ENCODE results near the gene TMEM163.
"Not testable (repeated sequence)": the region's sequence is repeated elsewhere in the genome, so short reads cannot be mapped to it uniquely, and the experiment has no call there.

The TMEM163 gene

DNA sequence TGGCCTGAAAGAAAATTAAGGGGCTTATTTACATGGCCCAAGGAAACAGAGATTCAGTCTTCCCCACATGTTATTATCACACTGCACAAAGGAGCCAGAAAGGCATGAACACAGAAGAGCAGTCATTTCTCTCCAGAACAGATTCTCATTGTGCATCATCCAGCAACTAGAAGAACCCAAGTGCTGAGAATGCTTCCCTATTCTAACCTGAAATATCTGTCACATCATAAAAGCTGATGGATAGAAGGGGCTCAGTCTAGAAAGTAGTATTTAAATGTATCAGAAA is 145.8 kb downstream of the TMEM163 start:
- DNase-seq: no peak

- no peak for DNase-seq
Observed at GRCh38 chr2:134572314-134573084, 146.3 kb downstream of the TMEM163 start.

DNA sequence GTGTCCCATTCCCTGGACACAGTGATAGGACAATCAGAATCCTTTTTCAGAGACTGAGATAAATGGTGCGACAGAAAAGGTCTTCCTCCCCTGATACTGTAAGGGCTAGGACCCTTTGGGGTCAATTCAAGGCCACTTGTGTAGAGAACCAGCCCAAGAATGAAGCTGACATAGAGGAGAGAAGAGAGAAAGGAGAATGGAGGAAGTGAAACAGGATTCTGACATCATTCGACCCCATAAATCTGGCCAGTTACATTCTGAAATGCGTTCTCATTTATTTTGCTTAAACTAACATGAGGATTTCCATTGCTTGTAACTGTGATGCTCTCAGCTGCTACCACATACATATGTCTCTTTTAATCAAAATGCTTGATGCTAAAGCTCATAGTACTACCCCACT is 148.1 kb downstream of the TMEM163 start:
- no peak for DNase-seq

DNA sequence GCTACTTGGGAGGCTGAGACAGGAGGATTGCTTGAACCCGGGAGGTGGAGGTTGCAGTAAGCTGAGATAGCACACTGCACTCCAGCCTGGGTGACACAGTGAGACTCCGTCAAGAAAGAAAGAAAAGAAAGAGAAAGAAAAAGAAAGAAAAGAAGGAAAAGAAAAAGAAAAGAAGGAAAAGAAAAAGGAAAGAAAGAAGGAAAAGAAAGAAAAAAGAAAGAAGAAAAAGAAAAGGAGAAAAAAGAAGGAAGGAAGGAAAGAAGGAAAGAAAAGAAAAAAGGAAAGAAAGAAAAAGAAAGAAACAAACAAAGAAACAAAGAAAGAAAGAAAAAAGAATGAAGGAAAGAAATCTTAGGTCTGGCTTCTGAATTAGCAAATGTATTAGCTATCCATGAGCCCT is 150.4 kb downstream of the TMEM163 start:
- DNase-seq: no peak

GRCh38 chr2:134567666-134568065 is 151.1 kb downstream of the TMEM163 start:
- DNase-seq: no peak

GRCh38 chr2:134564955-134565354 is 153.8 kb downstream of the TMEM163 start:
- DNase-seq: not testable (repeated sequence)

DNA sequence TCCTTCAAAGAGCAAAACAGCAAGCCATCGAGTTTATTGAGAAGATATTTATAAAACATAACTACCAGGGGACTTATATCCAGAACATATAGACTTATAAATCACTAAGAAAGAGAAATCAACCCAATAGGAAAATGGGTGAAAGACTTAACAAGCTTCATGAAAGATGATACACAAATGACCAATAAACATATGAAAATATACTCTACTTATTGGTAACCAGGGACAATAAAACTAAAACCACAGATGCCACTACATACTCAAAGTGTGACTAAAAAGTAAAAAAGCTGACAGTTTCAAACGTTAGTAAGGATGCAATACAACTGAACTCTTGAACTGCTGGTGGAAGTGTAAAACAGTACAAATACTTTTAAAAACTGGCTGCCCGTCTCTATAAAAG is 154.3 kb downstream of the TMEM163 start:
- DNase-seq: no peak

DNA sequence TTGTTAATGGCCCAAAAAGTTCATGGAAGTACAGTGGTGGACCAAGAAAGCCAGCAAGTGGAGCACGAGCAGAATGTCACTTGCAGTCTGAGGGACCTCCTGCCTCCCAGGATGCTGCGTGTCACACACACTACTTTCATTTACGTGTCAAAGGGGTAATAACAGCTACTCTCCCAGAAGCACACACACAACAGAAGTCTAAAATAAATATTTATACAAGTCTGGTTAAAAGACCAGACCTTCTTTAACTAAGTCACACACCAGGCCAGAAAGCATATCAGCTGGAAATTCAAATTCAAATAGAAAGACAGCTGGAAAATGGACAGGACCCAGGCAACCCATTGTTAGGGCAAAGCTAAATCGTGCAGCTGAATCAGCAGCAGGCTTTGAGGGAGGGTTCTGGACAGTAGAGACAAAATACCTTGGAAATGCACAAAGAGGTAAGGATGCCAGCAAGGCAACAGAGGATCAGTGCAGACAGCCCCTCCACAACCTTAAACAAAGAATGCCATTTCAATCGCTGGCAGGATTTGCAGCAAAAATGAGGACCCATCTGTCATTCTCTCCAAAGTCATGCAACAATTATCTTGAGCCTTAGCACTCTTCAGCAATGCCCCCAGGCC is 160.5 kb downstream of the TMEM163 start:
- DNase-seq: no peak

- DNase-seq: no peak
Observed at GRCh38 chr2:134555411-134555810, 163.4 kb downstream of the TMEM163 start.

- DNase-seq: no peak
Observed at GRCh38 chr2:134553657-134554056, 165.1 kb downstream of the TMEM163 start.

DNA sequence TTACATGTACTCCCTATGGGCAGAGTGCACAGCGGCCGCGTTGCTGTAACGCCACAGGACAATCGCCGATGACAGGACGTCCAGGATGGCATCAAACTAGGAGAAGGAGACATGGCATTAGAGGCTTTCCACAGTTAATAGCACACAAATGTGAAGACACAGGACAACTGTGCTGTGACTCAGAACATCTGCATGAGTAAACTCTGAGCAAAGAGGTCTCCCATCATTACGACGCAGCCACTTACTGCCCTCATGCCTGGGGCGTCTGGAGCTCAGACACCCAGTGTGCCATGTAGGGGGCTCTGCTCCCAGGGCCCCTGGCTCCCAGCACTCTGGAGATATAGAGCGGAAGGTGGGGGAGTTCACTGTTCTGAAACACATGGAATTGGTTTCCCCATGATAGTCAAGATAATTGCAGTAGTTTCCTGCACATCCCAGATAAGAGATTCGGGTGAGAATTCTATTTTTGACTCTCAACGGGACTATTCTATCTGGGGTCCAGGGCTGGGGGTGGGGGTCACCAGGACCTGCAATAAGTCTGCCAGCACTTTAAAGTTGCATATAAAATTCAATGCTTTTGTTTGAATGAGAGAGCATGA is 168.1 kb downstream of the TMEM163 start:
- no peak for DNase-seq

DNA sequence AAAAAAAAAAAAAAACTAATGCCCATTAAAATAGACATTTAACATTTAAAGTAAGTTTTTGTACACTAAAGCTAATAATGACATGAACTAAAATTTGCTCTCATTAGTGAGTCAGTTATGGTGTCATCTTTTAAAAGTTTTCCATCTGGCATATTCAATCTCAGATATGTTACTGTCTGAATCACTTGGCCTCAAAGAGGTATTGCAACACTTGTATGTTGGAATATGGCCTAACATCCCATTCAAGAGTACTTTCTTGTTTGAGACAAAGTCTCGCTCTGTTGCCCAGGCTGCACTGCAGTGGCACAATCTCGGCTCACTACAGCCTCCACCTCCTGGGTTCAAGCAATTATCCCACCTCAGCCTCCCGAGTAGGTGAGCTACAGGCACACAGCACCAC is 169.7 kb downstream of the TMEM163 start:
- DNase-seq: no peak

DNA sequence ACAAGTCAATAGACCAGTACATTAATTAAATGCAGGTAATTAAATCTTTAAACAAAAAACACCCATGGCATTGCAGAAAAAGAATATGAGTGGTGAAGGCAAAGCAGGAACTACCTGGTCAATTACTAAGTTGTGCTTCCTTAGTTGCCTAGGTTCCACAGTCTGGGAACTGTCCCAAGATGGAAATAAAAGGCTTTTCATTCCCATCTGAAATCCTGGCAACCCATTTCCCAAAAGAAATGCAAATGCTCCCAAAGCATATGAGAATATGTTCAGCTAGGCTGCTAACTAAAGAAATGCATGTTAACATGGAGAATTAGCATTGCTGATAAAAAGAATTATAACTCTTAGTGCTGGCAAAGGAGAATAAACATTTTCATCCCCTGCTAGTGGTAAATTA is 177.8 kb downstream of the TMEM163 start:
- no peak for DNase-seq

DNA sequence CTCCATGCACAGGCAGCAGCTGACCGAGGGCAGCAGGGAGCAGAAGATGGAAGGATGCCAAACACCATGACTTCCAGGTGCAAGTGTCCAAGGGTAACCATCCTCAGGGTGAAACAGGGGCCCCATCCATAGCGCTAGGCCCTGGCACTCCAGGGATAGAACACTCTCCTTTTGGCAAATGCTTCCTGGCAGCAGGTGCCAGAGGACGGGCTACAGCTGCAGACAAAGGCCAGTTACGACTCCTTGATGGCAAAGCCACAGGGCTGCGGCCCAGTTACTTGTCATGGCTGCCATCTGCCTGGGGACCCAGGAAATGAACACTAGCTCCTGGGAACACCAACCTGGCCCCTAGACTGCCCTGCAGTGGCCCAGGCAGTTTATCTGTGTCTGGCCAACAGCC is 178.8 kb downstream of the TMEM163 start:
- DNase-seq: no peak

- no peak for DNase-seq
Observed at GRCh38 chr2:134537702-134538101, 181.1 kb downstream of the TMEM163 start.

DNA sequence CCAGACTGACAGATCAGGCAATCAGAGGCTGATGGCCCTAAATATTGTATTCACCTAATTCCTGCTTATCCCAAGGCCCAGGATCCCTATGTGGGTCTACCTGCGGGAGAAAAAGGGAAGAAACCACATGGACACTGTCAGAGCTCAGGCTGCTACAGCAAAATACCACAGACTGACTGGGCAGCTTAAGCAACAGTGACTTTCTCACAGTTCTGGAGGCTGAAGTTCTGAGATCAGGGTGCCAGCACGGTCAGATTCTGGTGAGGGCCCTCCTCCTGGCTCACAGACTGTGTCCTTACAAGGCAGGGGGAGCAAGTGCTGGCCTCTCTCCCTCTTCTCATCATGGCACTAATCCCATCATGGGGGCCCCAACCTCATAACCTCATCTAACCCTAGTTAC is 181.7 kb downstream of the TMEM163 start:
- no peak for DNase-seq

DNA sequence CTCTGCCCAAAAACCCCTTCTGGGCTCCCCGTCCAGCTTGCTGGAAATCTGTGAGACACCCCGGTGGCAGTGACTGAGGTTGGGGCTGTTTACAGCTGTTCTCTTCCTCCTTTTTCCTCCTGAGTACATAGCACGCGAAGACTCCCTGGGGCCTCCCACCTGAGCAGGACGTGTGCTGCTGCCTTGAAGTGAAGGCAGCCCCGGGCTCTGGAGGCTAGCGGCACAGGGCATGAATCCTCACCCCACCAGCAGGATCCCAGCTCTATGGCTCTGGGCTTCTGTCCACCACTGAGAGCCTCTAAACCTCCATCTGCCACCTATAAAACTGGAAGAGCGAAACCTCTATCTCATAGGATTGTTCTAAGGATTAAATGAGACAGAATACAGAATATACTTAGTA is 182.5 kb downstream of the TMEM163 start:
- no peak for DNase-seq

- DNase-seq: no peak
Observed at GRCh38 chr2:134532537-134532936, 186.3 kb downstream of the TMEM163 start.

GRCh38 chr2:134527381-134527780 is 191.4 kb downstream of the TMEM163 start:
- DNase-seq: no peak

DNA sequence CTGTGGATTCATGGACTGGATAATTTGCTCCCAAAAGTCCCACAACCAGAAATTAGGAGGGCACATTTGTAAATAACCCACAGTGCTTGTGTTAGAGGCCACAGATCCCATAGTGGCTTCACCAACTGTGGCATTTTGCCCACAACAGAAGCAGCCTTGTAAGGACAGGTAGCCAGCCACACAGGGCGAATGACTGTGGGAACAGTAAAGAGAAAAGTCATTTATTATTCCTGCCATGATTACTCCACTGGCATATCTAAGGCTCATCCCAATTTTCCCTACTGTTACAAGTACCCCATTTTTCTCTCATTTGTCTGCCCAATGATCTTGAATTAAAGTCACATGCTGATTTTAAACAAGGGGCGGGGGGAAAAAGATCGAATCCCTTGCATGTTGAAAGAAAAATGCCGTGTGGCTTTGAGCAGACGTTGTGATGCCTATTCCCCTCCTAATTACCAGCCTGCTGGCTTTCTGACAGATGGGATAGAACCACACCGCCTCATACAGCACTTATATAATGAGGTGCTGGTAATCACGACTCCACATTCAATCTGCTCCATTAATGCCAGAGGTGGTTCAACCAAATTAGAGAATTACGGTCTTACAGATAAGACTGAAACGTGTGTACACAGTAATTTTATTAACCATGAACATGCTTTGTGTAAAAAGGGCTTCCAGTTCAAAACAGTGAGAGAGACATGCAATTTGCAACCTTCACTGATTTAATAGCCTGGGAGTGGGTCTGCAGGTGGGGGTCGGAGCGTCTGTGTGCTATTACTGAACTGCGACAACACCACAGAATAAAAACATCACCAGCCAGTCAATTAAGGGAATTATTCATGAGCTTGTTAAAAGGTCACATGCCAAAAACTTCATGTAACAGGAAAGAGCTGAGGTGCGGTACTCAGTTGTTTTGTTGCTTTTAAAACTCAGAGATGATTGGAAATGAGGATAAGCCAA is 196.0 kb downstream of the TMEM163 start:
- DNase-seq: no peak

- DNase-seq: no peak
Observed at GRCh38 chr2:134518101-134518500, 200.7 kb downstream of the TMEM163 start.

DNA sequence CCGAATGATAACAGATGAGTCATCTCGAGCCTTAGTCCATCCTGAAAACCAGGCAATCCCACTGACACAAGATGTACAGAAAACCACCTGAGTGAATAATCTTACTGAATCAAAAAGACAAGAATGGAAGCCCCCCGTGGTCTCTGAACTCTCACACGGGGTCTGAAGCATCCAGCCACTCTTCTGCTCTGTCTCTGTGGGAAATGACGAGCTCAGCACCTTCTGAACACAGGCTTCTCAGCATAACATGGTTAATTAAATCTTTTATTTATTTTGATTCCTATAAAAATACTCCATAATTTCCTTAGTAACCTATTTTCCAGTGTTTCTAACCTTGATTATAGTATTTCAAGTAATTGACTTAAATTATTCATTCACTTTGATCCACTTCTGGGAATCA is 203.7 kb downstream of the TMEM163 start:
- no peak for DNase-seq

GRCh38 chr2:134513465-134513804 is 205.4 kb downstream of the TMEM163 start:
- no peak for DNase-seq

Measured in activated CD4-positive, CD25-positive, alpha-beta regulatory T cell treated with anti-CD3 and anti-CD28 coated beads, Interleukin-2, amount 50 U/mL, for 72 hours (primary cell).